Calu3 (cell line): Measurements from ENCODE around the gene ZFYVE19. TPM values are rescaled to one million over a fixed set of nuclear protein-coding genes. Genes with fewer than 3 reads are reported as not detected.

Experiments
- BruUV-seq: library from RNA; stranded (reverse); fragments of 400-500 nt; replicated peaks from 2 replicates; lab custom pipeline; 2021; lab: Mats Ljungman, UMichigan
- CTCF ChIA-PET: fragments of 300-600 bp; sonication (Branson Sonifier 250); formaldehyde crosslinking; loops from one replicate; lab custom pipeline; 2022; ENCODE audit warnings: antibody characterized with exemption; lab: Charles Lee
- DNase-seq: peaks from one replicate; pipeline ENCODE4 v3.0.0; 2022
- H3K27ac Mint-ChIP-seq: one replicate; pipeline ENCODE4 v1.8.0; 2022; ENCODE audit warnings: mixed read lengths; ENCODE audit not compliant: unreplicated experiment
- H3K27me3 Mint-ChIP-seq: one replicate; pipeline ENCODE4 v1.8.0; 2022; ENCODE audit warnings: mixed read lengths; ENCODE audit not compliant: unreplicated experiment
- H3K36me3 Mint-ChIP-seq: one replicate; pipeline ENCODE4 v1.8.0; 2022; ENCODE audit warnings: mild to moderate bottlenecking, moderate library complexity, mixed read lengths; ENCODE audit not compliant: insufficient read depth, unreplicated experiment
- H3K4me1 Mint-ChIP-seq: one replicate; pipeline ENCODE4 v1.8.0; 2022; ENCODE audit warnings: mild to moderate bottlenecking, low read depth, mixed read lengths; ENCODE audit not compliant: unreplicated experiment
- H3K4me3 Mint-ChIP-seq: one replicate; pipeline ENCODE4 v1.8.0; 2022; ENCODE audit warnings: mild to moderate bottlenecking, low read depth, moderate library complexity, mixed read lengths; ENCODE audit not compliant: unreplicated experiment
- H3K9me3 Mint-ChIP-seq: one replicate; pipeline ENCODE4 v1.8.0; 2022; ENCODE audit warnings: low read depth, mixed read lengths; ENCODE audit not compliant: unreplicated experiment
- intact Hi-C: fragments of 100-400 bp; cut with micrococcal nuclease; formaldehyde crosslinking; loops from one replicate; pipeline ENCODE4 v1.10.0; 2022; ENCODE audit not compliant: unreplicated experiment
- total RNA-seq: library from RNA; stranded (reverse); gene quantifications from 2 replicates; pipeline ENCODE4 v1.2.3, GENCODE V29; 2022
- TF ChIP-seq, protein P1 (sequence below): fragments of 200-600 bp; IDR thresholded peaks from one replicate; pipeline ENCODE4 v1.8.0; 2022; ENCODE audit warnings: antibody characterized with exemption; ENCODE audit not compliant: unreplicated experiment

ZFYVE19 gene
- total RNA-seq, 1 experiment from 2014 or later: 13.9 TPM

DNA sequence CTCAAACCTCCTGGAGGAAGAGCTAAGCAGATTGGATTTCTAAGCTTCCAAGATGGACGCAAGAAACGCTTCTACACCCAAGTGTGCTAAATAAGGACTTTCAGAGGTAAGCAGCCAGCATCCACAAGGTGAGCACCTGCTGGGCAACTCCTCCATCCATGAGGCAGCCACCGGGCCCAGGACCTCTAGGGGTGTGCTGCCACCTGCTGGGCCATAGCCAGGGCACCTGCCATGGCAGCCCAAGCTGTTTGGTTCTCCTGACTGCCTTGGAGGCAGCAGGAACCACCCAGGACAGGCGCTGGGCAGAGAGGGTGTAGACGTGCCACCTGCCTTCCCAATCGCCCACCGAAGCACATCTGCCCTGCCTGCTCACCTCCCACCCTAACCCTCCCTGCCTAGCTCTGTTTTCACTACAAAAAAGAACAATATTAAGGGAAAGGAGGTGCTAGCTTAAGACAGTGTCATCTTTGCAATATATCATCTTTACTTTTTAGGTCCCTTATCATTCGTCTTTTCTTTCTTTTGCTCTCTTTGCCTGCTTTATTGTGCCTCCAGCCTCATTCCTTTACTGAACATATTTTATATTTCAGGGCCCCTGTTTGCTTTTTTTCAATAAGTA is 24.2 kb upstream of the ZFYVE19 start:
- BruUV-seq: no TSS peak
- TF ChIP-seq, protein P1, sequence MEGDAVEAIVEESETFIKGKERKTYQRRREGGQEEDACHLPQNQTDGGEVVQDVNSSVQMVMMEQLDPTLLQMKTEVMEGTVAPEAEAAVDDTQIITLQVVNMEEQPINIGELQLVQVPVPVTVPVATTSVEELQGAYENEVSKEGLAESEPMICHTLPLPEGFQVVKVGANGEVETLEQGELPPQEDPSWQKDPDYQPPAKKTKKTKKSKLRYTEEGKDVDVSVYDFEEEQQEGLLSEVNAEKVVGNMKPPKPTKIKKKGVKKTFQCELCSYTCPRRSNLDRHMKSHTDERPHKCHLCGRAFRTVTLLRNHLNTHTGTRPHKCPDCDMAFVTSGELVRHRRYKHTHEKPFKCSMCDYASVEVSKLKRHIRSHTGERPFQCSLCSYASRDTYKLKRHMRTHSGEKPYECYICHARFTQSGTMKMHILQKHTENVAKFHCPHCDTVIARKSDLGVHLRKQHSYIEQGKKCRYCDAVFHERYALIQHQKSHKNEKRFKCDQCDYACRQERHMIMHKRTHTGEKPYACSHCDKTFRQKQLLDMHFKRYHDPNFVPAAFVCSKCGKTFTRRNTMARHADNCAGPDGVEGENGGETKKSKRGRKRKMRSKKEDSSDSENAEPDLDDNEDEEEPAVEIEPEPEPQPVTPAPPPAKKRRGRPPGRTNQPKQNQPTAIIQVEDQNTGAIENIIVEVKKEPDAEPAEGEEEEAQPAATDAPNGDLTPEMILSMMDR: peak; percentile 46
- intact Hi-C loops: loop anchor here (10.0 kb wide), 1 partner anchor 108 kb away; no protein-coding TSS in a partner anchor

DNA sequence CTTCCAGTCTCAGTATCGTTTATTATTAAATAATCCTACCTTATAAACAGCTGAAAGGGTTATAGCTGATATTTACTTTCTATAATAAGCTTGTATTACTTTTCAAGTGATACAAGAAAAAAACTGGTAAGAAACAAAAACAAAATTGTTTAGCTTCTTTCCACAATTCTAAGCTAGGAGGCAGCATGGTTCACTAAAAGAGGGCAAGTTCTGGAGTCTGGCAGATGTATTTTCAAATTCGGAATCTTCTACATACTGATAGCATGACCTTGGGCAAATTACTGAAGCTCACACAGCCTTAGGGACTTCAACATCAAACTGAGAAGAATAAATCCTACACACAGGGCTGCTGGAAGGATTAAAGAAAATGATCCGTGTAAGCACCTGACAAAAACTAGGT is 21.7 kb upstream of the ZFYVE19 start:
- TF ChIP-seq, protein P1: no peak
- Mint-ChIP-seq H3K27me3 (no peaks in the 10 kb centered on the region), H3K4me1 (peaks cover 10% of the 10 kb centered on the region), H3K36me3 (peaks cover 12% of the 10 kb centered on the region), H3K27ac (no peak overlapping the region), H3K4me3 (no peak overlapping the region), H3K9me3 (no peaks in the 10 kb centered on the region)
- BruUV-seq: no TSS peak
- CTCF ChIA-PET: interaction anchor here (0.7 to 3.1 kb wide), 4 partner anchors 8 to 109 kb away, joined by 5 to 22 read pairs (median 11); partner anchors contain the start of gene VPS18
- intact Hi-C loops: loop anchor here (5.0 to 10.0 kb wide), 2 partner anchors 62 to 110 kb away; no protein-coding TSS in a partner anchor
- no peak for DNase-seq

More for the DNA sequence above, 24.2 kb upstream of the ZFYVE19 start:
- DNase-seq: peak; percentile 85
- Mint-ChIP-seq H3K4me1 (no peaks in the 10 kb centered on the region), H3K27ac (peak overlapping the region; percentile 33), H3K4me3 (no peak overlapping the region), H3K27me3 (no peaks in the 10 kb centered on the region), H3K9me3 (no peaks in the 10 kb centered on the region), H3K36me3 (peaks cover 12% of the 10 kb centered on the region)
- CTCF ChIA-PET: interaction anchor here (0.9 to 2.2 kb wide), 5 partner anchors 14 to 214 kb away, joined by 4 to 15 read pairs (median 8); partner anchors contain the start of genes C15orf62 and RPUSD2

DNA sequence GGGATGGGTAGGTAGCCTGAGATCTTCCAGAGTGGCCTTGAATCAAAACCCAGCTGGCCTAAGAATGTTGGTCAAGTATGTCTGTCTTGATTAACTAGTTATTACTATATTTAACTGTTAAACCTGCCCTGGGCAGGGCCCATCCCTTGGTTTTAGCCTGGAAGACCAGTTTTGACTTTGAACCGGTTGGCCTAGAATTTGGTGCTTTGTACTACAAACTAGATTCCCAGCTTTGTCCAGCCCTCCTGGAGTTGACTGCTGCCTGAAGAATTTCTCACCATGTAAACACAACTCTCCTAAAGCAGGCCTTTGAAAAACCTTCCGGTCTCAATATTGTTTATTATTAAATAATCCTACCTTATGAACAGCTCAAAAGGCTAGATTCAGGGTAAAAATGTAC is 21.1 kb upstream of the ZFYVE19 start:
- no TSS peak for BruUV-seq
- Mint-ChIP-seq H3K27ac (no peak overlapping the region), H3K27me3 (no peaks in the 10 kb centered on the region), H3K4me3 (no peak overlapping the region), H3K9me3 (no peaks in the 10 kb centered on the region), H3K4me1 (peaks cover 10% of the 10 kb centered on the region), H3K36me3 (peaks cover 12% of the 10 kb centered on the region)
- intact Hi-C loops: loop anchor here (2.0 to 10.0 kb wide), 3 partner anchors 17 to 111 kb away; partner anchors contain the start of gene C15orf62
- CTCF ChIA-PET: interaction anchor here (1.0 to 3.1 kb wide), 5 partner anchors 9 to 109 kb away, joined by 4 to 22 read pairs (median 8); partner anchors contain the start of gene VPS18
- TF ChIP-seq, protein P1: no peak
- no peak for DNase-seq

DNA sequence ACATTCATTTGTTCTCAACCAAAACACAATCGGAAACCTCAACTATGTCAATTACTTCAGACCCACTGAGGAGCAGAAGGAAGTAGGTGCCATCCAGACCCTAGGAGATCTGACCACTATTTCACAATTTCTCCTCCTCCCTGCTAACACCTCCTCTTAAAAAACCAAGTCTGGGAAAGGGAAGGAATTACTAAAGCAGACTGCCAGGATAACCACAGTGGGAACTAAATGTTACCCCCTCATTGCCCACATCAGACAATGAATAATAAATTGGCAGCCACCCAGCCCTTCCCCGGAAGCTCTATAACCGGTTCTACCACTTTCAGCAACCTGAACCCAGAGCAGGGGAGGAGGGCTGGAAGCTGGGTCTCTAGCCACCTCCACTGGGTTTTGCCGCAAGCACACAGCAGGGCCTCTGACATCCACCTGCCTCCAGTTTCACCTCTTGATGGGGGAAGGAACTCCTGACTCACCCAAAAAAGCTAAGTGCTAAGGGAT is 19.5 kb upstream of the ZFYVE19 start:
- peak; percentile 82 for DNase-seq
- H3K36me3 Mint-ChIP-seq: peaks cover 12% of the 10 kb centered on the region
- CTCF ChIA-PET: interaction anchor here (0.5 to 2.4 kb wide), 4 partner anchors 48 to 107 kb away, joined by 3 to 8 read pairs (median 4); partner anchors contain the start of genes SPINT1 and VPS18

More for the DNA sequence above, 19.5 kb upstream of the ZFYVE19 start:
- H3K9me3 Mint-ChIP-seq: no peaks in the 10 kb centered on the region
- peak overlapping the region; percentile 80 for H3K27ac Mint-ChIP-seq
- TF ChIP-seq, protein P1: no peak
- BruUV-seq: no TSS peak
- intact Hi-C loops: loop anchor here (2.0 to 10.0 kb wide), 3 partner anchors 19 to 113 kb away; partner anchors contain the start of gene C15orf62
- H3K4me1 Mint-ChIP-seq: peaks cover 10% of the 10 kb centered on the region
- H3K27me3 Mint-ChIP-seq: no peaks in the 10 kb centered on the region
- no peak overlapping the region for H3K4me3 Mint-ChIP-seq
